NCI-H2081 (cell line): ENCODE measurements around the gene EXOC6B.
"Not testable (repeated sequence)": the region's sequence is repeated elsewhere in the genome, so short reads cannot be mapped to it uniquely, and the experiment has no call there.

Experiments used
- DNase-seq, 2 experiments: peaks; one replicate each; lab custom pipeline; 2025; lab: John Stamatoyannopoulos, UW

Gene EXOC6B

GRCh38 chr2:72604468-72604867 lies 221.4 kb downstream of the EXOC6B start:
- no peak for DNase-seq

- DNase-seq: no peak
Measured at GRCh38 chr2:72603481-72603880, 222.4 kb downstream of the EXOC6B start.

- DNase-seq: no peak
Measured at GRCh38 chr2:72602711-72603110, 223.1 kb downstream of the EXOC6B start.

- DNase-seq: no peak
Measured at GRCh38 chr2:72602095-72602494, 223.7 kb downstream of the EXOC6B start.

GRCh38 chr2:72583836-72584235 lies 242.0 kb downstream of the EXOC6B start:
- not testable (repeated sequence) for DNase-seq

GRCh38 chr2:72583376-72583775 lies 242.5 kb downstream of the EXOC6B start:
- DNase-seq: no peak

GRCh38 chr2:72581560-72582181 lies 244.2 kb downstream of the EXOC6B start:
- DNase-seq: no peak

GRCh38 chr2:72579591-72580180 lies 246.1 kb downstream of the EXOC6B start:
- peak; percentile 1 to 24 for DNase-seq

- DNase-seq: no peak
Measured at GRCh38 chr2:72576861-72577260, 249.0 kb downstream of the EXOC6B start.

GRCh38 chr2:72576459-72576858 lies 249.4 kb downstream of the EXOC6B start:
- DNase-seq: no peak

- no peak for DNase-seq
Measured at GRCh38 chr2:72574886-72575285, 250.9 kb downstream of the EXOC6B start.

- no peak for DNase-seq
Measured at GRCh38 chr2:72573232-72573631, 252.6 kb downstream of the EXOC6B start.

- no peak for DNase-seq
Measured at GRCh38 chr2:72572501-72572900, 253.3 kb downstream of the EXOC6B start.

- DNase-seq: no peak
Measured at GRCh38 chr2:72570413-72570812, 255.4 kb downstream of the EXOC6B start.

- no peak for DNase-seq
Measured at GRCh38 chr2:72562451-72563153, 263.2 kb downstream of the EXOC6B start.

- no peak for DNase-seq
Measured at GRCh38 chr2:72561621-72562318, 264.1 kb downstream of the EXOC6B start.

GRCh38 chr2:72555943-72556342 lies 269.9 kb downstream of the EXOC6B start:
- DNase-seq: no peak

- DNase-seq: not testable (repeated sequence)
Measured at GRCh38 chr2:72555363-72555762, 270.5 kb downstream of the EXOC6B start.

- DNase-seq: not testable (repeated sequence)
Measured at GRCh38 chr2:72554910-72555309, 270.9 kb downstream of the EXOC6B start.

- no peak for DNase-seq
Measured at GRCh38 chr2:72554381-72554780, 271.5 kb downstream of the EXOC6B start.

- no peak for DNase-seq
Measured at GRCh38 chr2:72548081-72548764, 277.6 kb downstream of the EXOC6B start.

GRCh38 chr2:72545790-72546189 lies 280.0 kb downstream of the EXOC6B start:
- no peak for DNase-seq
